NOMO-1 treated with DMSO at 0.1 percent for 48 hours (cell line): ENCODE results near the gene HAT1.

ENCODE experiments used
- DNase-seq: peaks from one replicate; lab custom pipeline; 2025; ENCODE audit not compliant: unreplicated experiment; lab: John Stamatoyannopoulos, UW

The HAT1 gene

GRCh38 chr2:172031536-172031935 lies 109.3 kb downstream of the HAT1 start:
- DNase-seq, result no peak
